ENCODE results near the gene CEP128.

Gene CEP128

GRCh38 chr14:80771201-80771600 is 170.3 kb downstream of the CEP128 start:
- no peak for DNase-seq (ENCODE audit: low read depth)

- peak; percentile 71 for DNase-seq (ENCODE audit: low read depth)
These were observed 171.2 kb downstream of the CEP128 start for GRCh38 chr14:80770114-80770908.

GRCh38 chr14:80768646-80769045 is 172.9 kb downstream of the CEP128 start:
- no peak for DNase-seq (ENCODE audit: low read depth)

GRCh38 chr14:80764921-80765507 is 176.5 kb downstream of the CEP128 start:
- DNase-seq (ENCODE audit: low read depth) = peak; percentile 39

GRCh38 chr14:80764496-80764895 is 177.0 kb downstream of the CEP128 start:
- DNase-seq (ENCODE audit: low read depth) = peak; percentile 46

GRCh38 chr14:80762641-80763228 is 178.8 kb downstream of the CEP128 start:
- DNase-seq (ENCODE audit: low read depth) = peak; percentile 41

- no peak for DNase-seq (ENCODE audit: low read depth)
These were observed 186.8 kb downstream of the CEP128 start for GRCh38 chr14:80754696-80755095.

- no peak for DNase-seq (ENCODE audit: low read depth)
These were observed 190.3 kb downstream of the CEP128 start for GRCh38 chr14:80751285-80751684.

- DNase-seq (ENCODE audit: low read depth) = no peak
These were observed 215.3 kb downstream of the CEP128 start for GRCh38 chr14:80726211-80726610.

GRCh38 chr14:80718940-80719339 is 222.6 kb downstream of the CEP128 start:
- peak; percentile 16 for DNase-seq (ENCODE audit: low read depth)

- no peak for DNase-seq (ENCODE audit: low read depth)
These were observed 227.1 kb downstream of the CEP128 start for GRCh38 chr14:80714474-80714873.

- DNase-seq (ENCODE audit: low read depth) = no peak
These were observed 228.3 kb downstream of the CEP128 start for GRCh38 chr14:80713076-80713850.

- no peak for DNase-seq (ENCODE audit: low read depth)
These were observed 236.1 kb downstream of the CEP128 start for GRCh38 chr14:80705241-80705980.

- no peak for DNase-seq (ENCODE audit: low read depth)
These were observed 240.9 kb downstream of the CEP128 start for GRCh38 chr14:80700601-80701000.

- no peak for DNase-seq (ENCODE audit: low read depth)
These were observed 241.7 kb downstream of the CEP128 start for GRCh38 chr14:80699861-80700260.

GRCh38 chr14:80698974-80699373 is 242.6 kb downstream of the CEP128 start:
- no peak for DNase-seq (ENCODE audit: low read depth)

- no peak for DNase-seq (ENCODE audit: low read depth)
These were observed 245.7 kb downstream of the CEP128 start for GRCh38 chr14:80695869-80696268.

- no peak for DNase-seq (ENCODE audit: low read depth)
These were observed 248.6 kb downstream of the CEP128 start for GRCh38 chr14:80692903-80693302.

- DNase-seq (ENCODE audit: low read depth) = peak; percentile 46
These were observed 259.9 kb downstream of the CEP128 start for GRCh38 chr14:80681651-80682050.

- DNase-seq (ENCODE audit: low read depth) = no peak
These were observed 262.3 kb downstream of the CEP128 start for GRCh38 chr14:80679273-80679672.

- DNase-seq (ENCODE audit: low read depth) = peak; percentile 21
These were observed 263.1 kb downstream of the CEP128 start for GRCh38 chr14:80678436-80678835.

GRCh38 chr14:80669426-80669825 is 272.1 kb downstream of the CEP128 start:
- DNase-seq (ENCODE audit: low read depth) = peak; percentile 85

Measured in EH (cell line).